K562 (cell line): ENCODE measurements around the gene HOXB3. TPM values are rescaled to one million over a fixed set of nuclear protein-coding genes. Genes with fewer than 3 reads are reported as not detected.

Experiments used
- AFF4 ChIP-seq: sonication (generic); formaldehyde crosslinking; IDR thresholded peaks from 2 replicates; pipeline ENCODE4 v1.8.0; 2023; ENCODE audit warnings: mild to moderate bottlenecking, missing genetic modification reagents
- ARHGAP35 ChIP-seq: fragments of 450-650 bp; IDR thresholded peaks from 2 replicates; pipeline ENCODE4 v1.6.1; 2018; ENCODE audit not compliant: partially characterized antibody
- CGGBP1 ChIP-seq: fragments of 250-450 bp; sonication (Bioruptor Pico); IDR thresholded peaks from 2 replicates; pipeline ENCODE4 v1.9.0; 2021; ENCODE audit warnings: mild to moderate bottlenecking
- KHSRP ChIP-seq: fragments of 450-650 bp; IDR thresholded peaks from 2 replicates; pipeline ENCODE4 v1.6.1; 2017
- MXI1 ChIP-seq: IDR thresholded peaks from 2 replicates; pipeline ENCODE4 v1.6.1; 2011; ENCODE audit warnings: low read depth, mild to moderate bottlenecking, improper control_type of control experiment, low read length
- NFE2L1 ChIP-seq: fragments of 450-650 bp; IDR thresholded peaks from 2 replicates; pipeline ENCODE4 v1.6.1; 2016; ENCODE audit warnings: missing genetic modification characterization, low read depth, mild to moderate bottlenecking, missing compliant biosample characterization, moderate library complexity, borderline replicate concordance
- NRF1 ChIP-seq, 2 experiments: fragments of 450-650 bp; IDR thresholded peaks in 1 of 2; conservative IDR thresholded peaks in 1 of 2; 2 replicates each; pipeline ENCODE4 v1.6.1; 2014; ENCODE audit warnings: mild to moderate bottlenecking in 2 of 2
- POLR2G ChIP-seq: fragments of 200-400 bp; formaldehyde crosslinking; IDR thresholded peaks from 2 replicates; pipeline ENCODE4 v1.6.1; 2017; ENCODE audit warnings: low read depth, mild to moderate bottlenecking, antibody characterized with exemption, low read length, moderate library complexity
- RFX1 ChIP-seq: fragments of 450-650 bp; IDR thresholded peaks from 2 replicates; pipeline ENCODE4 v1.6.1; 2016; ENCODE audit warnings: mild to moderate bottlenecking, moderate library complexity
- SLC30A9 ChIP-seq: fragments of 250-450 bp; sonication (Bioruptor Pico); IDR thresholded peaks from 2 replicates; pipeline ENCODE4 v1.8.0; 2022; ENCODE audit warnings: mild to moderate bottlenecking, moderate library complexity
- TBL1XR1 ChIP-seq, 2 experiments: IDR thresholded peaks; 2 replicates each; pipeline ENCODE4 v1.6.1; 2012; ENCODE audit warnings: improper control_type of control experiment in 2 of 2, low read length in 2 of 2, mild to moderate bottlenecking in 1 of 2
- TCF15 ChIP-seq: fragments of 250-450 bp; sonication (Bioruptor Pico); IDR thresholded peaks from 2 replicates; pipeline ENCODE4 v1.8.0; 2022; ENCODE audit warnings: moderate library complexity, mild to moderate bottlenecking, inconsistent platforms
- TRIM28 ChIP-seq: fragments of 450-650 bp; IDR thresholded peaks from 2 replicates; pipeline ENCODE4 v1.6.1; 2017
- XRCC4 ChIP-seq: IDR thresholded peaks from one replicate; pipeline ENCODE4 v1.6.1; 2011; ENCODE audit not compliant: insufficient read depth, insufficient read length; ENCODE audit errors: extremely low read depth
- ZC3H11A ChIP-seq: IDR thresholded peaks from 2 replicates; pipeline ENCODE4 v1.6.1; 2012; ENCODE audit warnings: low read depth, low read length, improper control_type of control experiment
- ZHX1 ChIP-seq: fragments of 150-350 bp; conservative IDR thresholded peaks from 2 replicates; pipeline ENCODE4 v1.6.1; 2014; ENCODE audit warnings: low read length
- ZNF197 ChIP-seq: fragments of 200-800 bp; sonication (Bioruptor generic); IDR thresholded peaks from 2 replicates; pipeline ENCODE4 v1.6.1; 2016; ENCODE audit warnings: low read depth, missing genetic modification characterization, missing compliant biosample characterization
- ZNF316 ChIP-seq: fragments of 450-650 bp; IDR thresholded peaks from 2 replicates; pipeline ENCODE4 v1.6.1; 2016
- ZNF324 ChIP-seq: fragments of 250-450 bp; sonication (Bioruptor Pico); IDR thresholded peaks from 2 replicates; pipeline ENCODE4 v1.4.0; 2020; ENCODE audit warnings: mild to moderate bottlenecking
- ZNF347 ChIP-seq: fragments of 450-650 bp; formaldehyde crosslinking; IDR thresholded peaks from 2 replicates; pipeline ENCODE4 v1.4.0; 2020; ENCODE audit warnings: low read depth, mild to moderate bottlenecking, moderate library complexity
- ZNF780A ChIP-seq: fragments of 250-450 bp; sonication (Bioruptor Pico); IDR thresholded peaks from 2 replicates; pipeline ENCODE4 v1.5.0; 2021; ENCODE audit warnings: mild to moderate bottlenecking
- polyA plus RNA-seq, 8 experiments: library from polyadenylated mRNA; depleted of rRNA in 4 of 8; stranded (reverse) in 5 of 8; unstranded in 3 of 8; fragments of >200 nt; fragmentation: Nextera tagmentation in 2 of 8; fragmentation: Illumina TruSeq in 1 of 8; extraction: Ambion mirVana in 2 of 8; extraction: Trizol in 1 of 8; gene quantifications; 2 replicates each; pipeline versions ENCODE4 v1.2.1 to v1.2.3, GENCODE V29; 2011 to 2014; ENCODE audit warnings: inconsistent platforms in 1 of 8, missing spikeins in 1 of 8
- total RNA-seq, 7 experiments: library from RNA; depleted of rRNA in 6 of 7; stranded (reverse); fragments of >200 nt in 6 of 7; fragmentation: Illumina TruSeq in 2 of 7; extraction: Trizol in 2 of 7; gene quantifications; 2 replicates each; pipeline versions ENCODE4 v1.2.1 to v1.2.3, GENCODE V29; 2011 to 2021; ENCODE audit warnings: low replicate concordance in 1 of 7

The HOXB3 gene
- total and polyA plus RNA-seq, 9 of the 15 experiments (the other 6 are each of a cell fraction or from before 2014, with no cell fraction given), result 2.4 to 41.3 (median 20.2) TPM

- TF ChIP-seq POLR2G (peak; percentile 53), ZNF324 (no peak), ZHX1 (no peak), ARHGAP35 (no peak), NRF1 (conservative IDR thresholded peaks at IDR 0.05 in 1 of 2, IDR thresholded peaks at IDR 0.05 in 1 of 2) (peak; percentile 49 to 53), ZC3H11A (no peak), TCF15 (no peak), XRCC4 (no peak), MXI1 (no peak), ZNF316 (no peak), TBL1XR1 (IDR thresholded peaks at IDR 0.05; ENCODE audit: low read length in 2 of 2) (no peak), KHSRP (no peak), TRIM28 (no peak), ZNF347 (CRISPR knock-in tag) (0 out of 2 replicates have a peak, but pooled peaks have one; percentile 49), AFF4 (CRISPR knock-in tag) (no peak), CGGBP1 (no peak), NFE2L1 (tag) (no peak), RFX1 (no peak), ZNF780A (peak; percentile 64; the same call in 1 of the 2 replicates), SLC30A9 (CRISPR knock-in tag) (no peak), ZNF197 (no peak; the same call in 1 of the 2 replicates)
Measured at GRCh38 chr17:48578616-48579470, 11.2 kb downstream of the HOXB3 start (continued).
